ENCODE measurements around the gene LRRC4C. TPM values are rescaled to one million over a fixed set of nuclear protein-coding genes. Genes with fewer than 3 reads are reported as not detected.

Gene LRRC4C
- total and polyA plus RNA-seq, 2 experiments from 2014 or later = not detected

GRCh38 chr11:41461057-41461681 is 1.7 kb upstream of the LRRC4C start:
- Histone ChIP-seq H3K27me3 (replicated peaks; ENCODE audit: insufficient read depth) (no peaks in the 10 kb centered on the region), H3F3A (ENCODE audit: insufficient read depth) (no peaks in the 10 kb centered on the region), H3K27ac (no peak overlapping the region), H3K79me2 (ENCODE audit: insufficient read depth) (no peaks in the 10 kb centered on the region), H3K9me3 (ENCODE audit: low read depth) (no peaks in the 10 kb centered on the region), H3K9me2 (ENCODE audit: insufficient read depth) (no peaks in the 10 kb centered on the region), H3K4me2 (ENCODE audit: unreplicated experiment) (no peak overlapping the region), H3K4me1 (ENCODE audit: insufficient read depth) (no peaks in the 10 kb centered on the region), H3K36me3 (ENCODE audit: low read depth) (no peaks in the 10 kb centered on the region), H2AFZ (no peak overlapping the region), H4K20me1 (ENCODE audit: insufficient read depth) (no peaks in the 10 kb centered on the region), H3K9ac (no peak overlapping the region), H3K4me3 (no peak overlapping the region)
- 0 to 4% methylated on average over 1 of the region's 1 CpG for WGBS, 2 experiments (ENCODE audit: low coverage in 1 of 2, low lambda C conversion rate in 2 of 2, missing lambda C conversion rate in 2 of 2)
- in situ Hi-C loops (cut with MboI) = loop anchor here (25.0 kb wide), 1 partner anchor 1826 kb away; no protein-coding TSS in a partner anchor
- no peak for TF ChIP-seq EZH2phosphoT487 (IDR thresholded peaks at IDR 0.05; ENCODE audit: insufficient read depth, low read depth)
- peak; percentile 13 for DNase-seq

DNA sequence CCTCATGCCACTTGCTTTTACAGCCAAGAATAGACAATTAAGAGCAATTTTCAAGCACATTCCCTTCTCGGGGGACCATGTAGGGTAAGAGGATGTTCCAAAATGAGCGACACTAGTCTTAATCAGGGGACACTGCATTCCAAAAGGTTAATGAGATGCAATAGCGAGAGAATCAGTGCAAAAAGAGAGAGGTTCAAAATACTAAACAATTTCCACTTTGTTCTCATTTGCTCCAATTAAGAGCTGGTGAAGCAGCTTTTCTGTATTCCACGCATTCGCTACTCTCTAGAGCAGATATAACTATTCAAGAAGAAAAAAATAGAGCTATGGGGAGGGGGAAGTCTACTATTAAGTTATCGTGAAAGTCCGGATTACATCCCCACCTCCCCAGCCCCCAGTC is 811 bp downstream of the LRRC4C start:
- 5 to 6% methylated on average over 7 of the region's 7 CpGs for WGBS, 2 experiments (ENCODE audit: low coverage in 1 of 2, low lambda C conversion rate in 2 of 2, missing lambda C conversion rate in 2 of 2)
- in situ Hi-C loops (cut with MboI) = loop anchor here (25.0 kb wide), 1 partner anchor 1829 kb away; no protein-coding TSS in a partner anchor
- no peak for DNase-seq

DNA sequence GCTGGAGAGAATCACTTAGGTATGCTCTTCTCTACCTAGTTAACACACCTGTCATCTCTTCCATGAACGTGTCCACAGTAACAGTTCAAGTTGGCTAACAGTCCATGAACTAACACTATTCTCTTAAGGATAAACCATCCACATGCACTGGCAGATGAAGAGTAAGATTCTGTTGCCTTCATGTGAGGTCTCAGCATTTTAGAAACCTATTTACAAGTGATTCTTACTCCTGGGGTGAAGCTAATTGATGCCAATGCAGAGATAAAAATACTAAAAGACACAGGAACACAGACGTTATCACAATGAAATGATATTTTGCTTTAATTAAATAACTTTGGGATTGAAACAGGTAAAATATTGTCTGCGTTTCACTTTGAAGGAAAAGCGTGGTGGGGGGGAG is 1.3 kb downstream of the LRRC4C start:
- in situ Hi-C loops (cut with MboI) = loop anchor here (25.0 kb wide), 1 partner anchor 1829 kb away; no protein-coding TSS in a partner anchor
- H3K36me3 ChIP-seq (ENCODE audit: low read depth) = no peaks in the 10 kb centered on the region
- H3K79me2 ChIP-seq (ENCODE audit: insufficient read depth) = no peaks in the 10 kb centered on the region
- TF ChIP-seq EZH2 (IDR thresholded peaks at IDR 0.05; ENCODE audit: insufficient read depth, poor library complexity, severe bottlenecking) (no peak), EZH2phosphoT487 (IDR thresholded peaks at IDR 0.05; ENCODE audit: insufficient read depth, low read depth) (no peak)
- no peaks in the 10 kb centered on the region for H4K20me1 ChIP-seq (ENCODE audit: insufficient read depth)
- no peak overlapping the region for H2AFZ ChIP-seq
- DNase-seq = no peak
- no peaks in the 10 kb centered on the region for H3K9me3 ChIP-seq (ENCODE audit: low read depth)
- H3K9me2 ChIP-seq (ENCODE audit: insufficient read depth) = no peaks in the 10 kb centered on the region
- WGBS, 2 experiments (ENCODE audit: low coverage in 1 of 2, low lambda C conversion rate in 2 of 2, missing lambda C conversion rate in 2 of 2) = 8 to 14% methylated on average over 4 of the region's 4 CpGs
- H3K4me1 ChIP-seq (ENCODE audit: insufficient read depth) = no peaks in the 10 kb centered on the region
- H3F3A ChIP-seq (ENCODE audit: insufficient read depth) = no peaks in the 10 kb centered on the region
- H3K9ac ChIP-seq = no peak overlapping the region
- H3K4me3 ChIP-seq = no peak overlapping the region
- H3K27me3 ChIP-seq (replicated peaks; ENCODE audit: insufficient read depth) = no peaks in the 10 kb centered on the region
- no peak overlapping the region for H3K27ac ChIP-seq
- no peak overlapping the region for H3K4me2 ChIP-seq (ENCODE audit: unreplicated experiment)

More for the DNA sequence above, 811 bp downstream of the LRRC4C start:
- Histone ChIP-seq H3K36me3 (ENCODE audit: low read depth) (no peaks in the 10 kb centered on the region), H3K27me3 (replicated peaks; ENCODE audit: insufficient read depth) (no peaks in the 10 kb centered on the region), H3K9me3 (ENCODE audit: low read depth) (no peaks in the 10 kb centered on the region), H2AFZ (no peak overlapping the region), H3K4me1 (ENCODE audit: insufficient read depth) (no peaks in the 10 kb centered on the region), H3K79me2 (ENCODE audit: insufficient read depth) (no peaks in the 10 kb centered on the region), H3K27ac (no peak overlapping the region), H3K9me2 (ENCODE audit: insufficient read depth) (no peaks in the 10 kb centered on the region), H3K4me2 (ENCODE audit: unreplicated experiment) (no peak overlapping the region), H3K4me3 (no peak overlapping the region), H4K20me1 (ENCODE audit: insufficient read depth) (no peaks in the 10 kb centered on the region), H3F3A (ENCODE audit: insufficient read depth) (no peaks in the 10 kb centered on the region), H3K9ac (no peak overlapping the region)
- TF ChIP-seq EZH2 (IDR thresholded peaks at IDR 0.05; ENCODE audit: insufficient read depth, poor library complexity, severe bottlenecking) (no peak), EZH2phosphoT487 (IDR thresholded peaks at IDR 0.05; ENCODE audit: insufficient read depth, low read depth) (no peak)

DNA sequence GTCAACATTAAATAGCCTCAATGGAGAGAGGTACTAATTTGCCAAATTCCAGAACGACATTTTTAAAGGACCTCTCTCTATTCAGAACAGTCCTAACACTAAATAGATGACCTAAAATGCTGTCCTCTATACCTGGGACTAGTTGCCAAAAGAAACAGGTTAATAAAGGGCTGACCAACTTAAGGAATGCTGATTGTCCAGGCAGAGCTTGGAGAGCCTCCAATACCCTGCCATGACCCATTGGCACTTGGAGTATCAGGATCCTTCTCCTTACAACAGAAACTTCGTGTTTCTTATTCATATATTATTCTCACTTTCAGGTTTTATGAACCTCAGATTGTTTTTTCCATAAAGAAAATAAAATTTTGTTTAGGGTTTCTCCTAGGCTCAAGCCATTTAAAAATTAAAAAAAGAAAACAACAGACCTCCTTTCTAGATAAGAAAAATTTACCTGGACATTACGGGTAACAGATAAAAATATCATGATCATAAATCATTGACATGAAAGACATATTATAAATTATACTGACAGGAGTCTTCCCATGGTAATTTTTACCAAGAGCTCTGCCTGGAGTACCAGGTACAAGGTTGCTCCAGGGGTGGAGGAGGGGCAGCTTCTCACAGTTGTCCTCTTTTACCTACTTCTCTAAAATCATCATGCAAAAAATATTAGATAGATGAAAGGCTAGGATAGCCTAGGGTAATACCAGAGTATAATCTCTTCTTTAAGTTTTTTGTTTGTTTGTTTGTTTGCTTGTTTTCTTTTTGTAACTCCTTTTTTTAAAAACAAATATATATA is 2.0 kb downstream of the LRRC4C start:
- Histone ChIP-seq H3K27me3 (replicated peaks; ENCODE audit: insufficient read depth) (no peaks in the 10 kb centered on the region), H3K4me1 (ENCODE audit: insufficient read depth) (no peaks in the 10 kb centered on the region), H3K36me3 (ENCODE audit: low read depth) (no peaks in the 10 kb centered on the region), H3K4me3 (no peak overlapping the region), H3K9ac (no peak overlapping the region), H3K79me2 (ENCODE audit: insufficient read depth) (no peaks in the 10 kb centered on the region), H2AFZ (no peak overlapping the region), H3K27ac (no peak overlapping the region), H3F3A (ENCODE audit: insufficient read depth) (no peaks in the 10 kb centered on the region), H3K4me2 (ENCODE audit: unreplicated experiment) (no peak overlapping the region), H3K9me2 (ENCODE audit: insufficient read depth) (no peaks in the 10 kb centered on the region), H3K9me3 (ENCODE audit: low read depth) (no peaks in the 10 kb centered on the region), H4K20me1 (ENCODE audit: insufficient read depth) (no peaks in the 10 kb centered on the region)
- TF ChIP-seq EZH2phosphoT487 (IDR thresholded peaks at IDR 0.05; ENCODE audit: insufficient read depth, low read depth) = no peak
- TF ChIP-seq EZH2 (IDR thresholded peaks at IDR 0.05; ENCODE audit: insufficient read depth, poor library complexity, severe bottlenecking) = no peak
- in situ Hi-C loops (cut with MboI) = loop anchor here (25.0 kb wide), 1 partner anchor 1830 kb away; no protein-coding TSS in a partner anchor
- DNase-seq = no peak
- WGBS, 2 experiments (ENCODE audit: low coverage in 1 of 2, low lambda C conversion rate in 2 of 2, missing lambda C conversion rate in 2 of 2) = 4 to 5% methylated on average over 3 of the region's 3 CpGs
